HG03558 (cell line): Measurements from ENCODE around the gene GLDN.

Source experiments
- ATAC-seq: cut with Tn5 transposase; IDR thresholded peaks from one replicate; pipeline ENCODE4 v1.9.1; 2021; ENCODE audit warnings: moderate number of reproducible peaks; ENCODE audit not compliant: unreplicated experiment; ENCODE audit errors: extremely low read depth

GLDN gene

DNA sequence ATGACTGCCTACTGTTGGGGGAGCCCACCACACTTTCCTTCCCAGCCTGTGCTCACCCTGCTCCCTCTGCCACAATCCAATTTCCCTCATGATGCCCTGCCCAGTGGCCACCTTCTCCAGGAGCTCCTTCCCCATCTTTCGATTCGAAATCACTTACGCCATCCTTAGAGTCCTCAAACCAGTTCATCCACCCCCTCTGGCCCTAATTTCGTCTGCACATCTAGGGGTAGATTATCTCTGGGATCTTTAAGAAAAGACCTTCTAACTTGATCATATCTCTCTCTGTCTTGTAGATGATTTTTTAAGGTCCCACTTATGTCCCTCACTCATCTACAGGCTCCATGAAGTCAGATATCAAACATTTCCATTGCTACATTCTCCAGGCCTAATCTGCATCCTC is 20.1 kb upstream of the GLDN start:
- no peak for ATAC-seq

- no peak for ATAC-seq
These were observed 18.7 kb upstream of the GLDN start for GRCh38 chr15:51322621-51323296.

- no peak for ATAC-seq
These were observed 17.7 kb upstream of the GLDN start for GRCh38 chr15:51323749-51324148.

- ATAC-seq, result no peak
These were observed 16.3 kb upstream of the GLDN start for GRCh38 chr15:51325167-51325566.

- ATAC-seq, result no peak
These were observed 14.4 kb upstream of the GLDN start for GRCh38 chr15:51327081-51327480.

- no peak for ATAC-seq
These were observed 12.5 kb upstream of the GLDN start for GRCh38 chr15:51328926-51329325.

DNA sequence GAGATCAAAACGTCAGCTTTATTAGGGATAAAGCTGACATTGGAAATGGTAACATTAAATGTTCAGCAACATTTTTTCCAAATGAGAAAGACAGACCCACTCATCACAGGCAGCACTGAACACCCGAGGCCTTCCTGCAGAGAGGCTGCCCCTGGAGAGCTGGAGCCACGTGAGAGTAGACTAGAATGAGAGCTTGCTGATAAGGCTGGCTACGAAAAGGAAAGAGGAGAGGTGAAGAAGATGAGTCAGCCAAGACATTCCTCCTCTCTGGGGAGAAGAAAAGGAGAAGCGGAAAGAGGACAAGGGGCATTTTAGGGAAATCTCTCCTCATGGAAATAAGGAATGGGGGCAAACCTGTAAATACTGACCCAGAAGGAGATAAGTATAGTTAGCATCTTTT is 10.3 kb upstream of the GLDN start:
- ATAC-seq, result no peak

GRCh38 chr15:51332206-51333147 is 9.0 kb upstream of the GLDN start:
- ATAC-seq, result no peak

- no peak for ATAC-seq
These were observed 7.9 kb upstream of the GLDN start for GRCh38 chr15:51333571-51333970.

- ATAC-seq, result no peak
These were observed 7.4 kb upstream of the GLDN start for GRCh38 chr15:51334011-51334451.

DNA sequence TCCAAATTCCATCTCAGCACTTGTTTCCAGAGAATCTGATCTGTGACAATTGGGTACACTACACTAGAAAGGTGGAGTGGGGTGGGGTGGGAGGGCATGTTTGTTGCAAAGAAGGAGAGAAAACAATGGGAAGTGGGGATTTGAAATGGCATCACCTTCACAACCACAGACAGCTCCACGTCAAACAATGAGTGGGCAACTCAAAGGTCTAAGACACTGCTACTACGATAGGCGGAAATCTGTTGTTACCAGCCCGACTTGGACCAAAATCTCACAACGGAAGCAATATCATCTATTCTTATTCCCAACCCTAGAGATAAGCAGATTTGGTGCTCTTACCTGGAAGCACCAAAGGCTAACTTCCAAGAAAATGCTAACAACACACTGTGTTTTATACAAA is 6.4 kb upstream of the GLDN start:
- no peak for ATAC-seq

- ATAC-seq, result no peak
These were observed 5.7 kb upstream of the GLDN start for GRCh38 chr15:51335538-51336410.

DNA sequence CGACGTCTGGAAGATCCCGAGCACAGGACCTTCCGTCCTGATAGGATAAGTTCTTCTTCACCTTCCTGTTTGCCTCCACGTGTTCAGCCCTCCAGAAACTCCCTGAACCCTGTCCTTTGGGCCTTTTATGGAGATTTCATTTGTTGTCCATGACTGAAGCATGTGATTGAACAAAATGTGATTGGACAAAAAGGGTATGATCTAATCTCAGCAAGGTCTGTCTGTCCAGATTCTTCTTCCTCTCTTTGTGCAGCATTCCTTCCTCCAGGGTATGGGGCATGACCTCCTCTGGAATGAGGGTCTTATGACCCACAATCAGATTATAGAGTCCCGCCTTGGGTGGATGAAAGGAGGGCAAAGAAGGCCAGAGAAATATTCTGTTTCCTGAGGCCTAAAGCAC is 3.0 kb upstream of the GLDN start, which contains the start of gene CYP19A1:
CYP19A1 (minus strand) TSS at position 101 of the 400 bp plus-strand sequence. CDS start 95,684 bp downstream, outside the sequence.
- no peak for ATAC-seq

DNA sequence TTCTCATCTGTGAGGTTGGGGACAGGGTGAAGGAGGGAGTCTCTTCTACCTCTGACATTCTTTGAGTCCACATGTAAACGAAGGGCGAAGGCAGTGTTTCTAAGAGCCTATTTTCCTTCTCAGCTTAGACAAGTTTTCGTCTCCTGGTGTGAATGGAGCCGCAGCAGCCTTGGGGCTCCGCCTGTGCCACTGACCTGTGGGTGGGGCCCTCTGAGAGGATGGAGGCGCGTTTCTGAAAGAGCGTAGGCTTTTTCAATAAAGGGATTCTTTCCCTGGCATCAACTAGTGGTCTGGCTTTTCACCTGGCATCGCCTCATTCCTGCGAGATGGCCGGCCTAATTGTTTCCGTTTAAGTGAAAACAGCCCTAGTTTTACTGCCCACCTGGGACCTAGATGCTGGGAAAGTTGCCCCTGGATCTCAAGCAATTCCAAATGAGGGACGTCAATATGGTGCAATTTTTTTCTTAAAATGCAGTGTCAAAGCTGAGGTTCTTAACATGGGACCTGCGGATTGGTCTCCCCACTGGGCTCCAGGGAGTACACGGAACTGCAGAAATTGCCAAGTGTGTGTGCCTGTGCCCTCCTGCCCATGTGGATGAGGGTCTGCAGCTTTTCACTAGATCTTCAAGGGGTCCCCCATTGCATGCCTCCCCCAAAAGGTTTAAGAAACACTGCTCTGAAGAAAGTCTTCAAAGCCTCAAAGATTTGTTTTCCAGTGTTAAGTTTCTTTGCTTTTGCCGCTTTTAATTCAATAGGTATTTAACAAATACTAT is 958 bp downstream of the GLDN start:
- ATAC-seq, result no peak

DNA sequence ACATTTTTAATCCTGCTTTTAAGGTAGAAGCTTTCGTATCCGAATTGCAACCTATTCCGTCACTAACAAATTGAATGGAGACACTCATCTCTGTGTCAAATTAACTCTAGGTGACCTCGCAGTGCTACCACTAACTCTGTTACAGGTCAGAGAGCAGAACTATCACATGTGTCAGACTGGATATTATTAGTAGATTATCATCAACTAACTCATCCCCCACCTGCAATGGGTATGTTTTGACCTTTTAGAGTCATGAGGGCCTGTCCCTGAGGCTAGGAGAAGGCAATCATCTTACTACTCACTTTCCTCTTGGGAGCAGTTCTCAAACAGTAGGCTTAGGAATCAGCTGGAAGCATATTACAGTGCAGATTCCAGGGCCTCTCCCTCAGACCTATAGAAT is 2.0 kb downstream of the GLDN start:
- no peak for ATAC-seq

- ATAC-seq, result no peak
These were observed 4.7 kb downstream of the GLDN start for GRCh38 chr15:51346136-51346535.

DNA sequence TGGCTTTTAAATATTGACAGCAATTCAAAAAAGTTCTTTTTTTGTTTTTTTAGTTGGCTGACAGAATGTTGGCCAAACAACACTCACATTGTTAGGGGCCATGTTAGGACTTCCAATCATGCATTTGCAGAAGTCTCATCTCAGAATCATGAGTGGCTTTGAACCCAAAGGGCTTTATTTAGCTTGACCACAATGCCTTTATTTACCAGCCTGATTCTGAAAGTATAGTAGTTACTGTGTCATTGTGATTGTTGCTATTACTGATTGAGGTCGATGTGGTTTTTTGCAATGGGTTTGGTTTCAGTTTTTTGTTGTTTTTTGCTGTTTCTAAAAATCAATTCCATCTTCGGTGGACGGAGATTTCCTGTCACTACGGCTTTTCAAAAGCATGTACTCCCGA is 7.2 kb downstream of the GLDN start:
- peak; percentile 87 for ATAC-seq

- no peak for ATAC-seq
These were observed 7.8 kb downstream of the GLDN start for GRCh38 chr15:51349156-51349844.

GRCh38 chr15:51350723-51351122 is 9.3 kb downstream of the GLDN start:
- no peak for ATAC-seq
